WTC11 (cell line): ENCODE measurements around the gene SEMA4C. TPM values are rescaled to one million over a fixed set of nuclear protein-coding genes. Genes with fewer than 3 reads are reported as not detected.

Experiments used
- ATAC-seq: fragments of 200-7000 bp; cut with Tn5 transposase; 2 replicates; pipeline ENCODE4 v1.10.0; 2021; ENCODE audit warnings: mild to moderate bottlenecking, moderate library complexity
- CTCF ChIA-PET: fragments of 300-600 bp; sonication (Branson Sonifier 250); formaldehyde crosslinking; loops from one replicate; lab custom pipeline; 2021; ENCODE audit warnings: antibody characterized with exemption; lab: Charles Lee
- POLR2A ChIA-PET: fragments of 350-600 bp; sonication (Branson Sonifier 250); formaldehyde crosslinking; loops from one replicate; lab custom pipeline; 2021; ENCODE audit warnings: antibody characterized with exemption; lab: Charles Lee
- DNase-seq: peaks from one replicate; pipeline ENCODE4 v3.0.0; 2021; ENCODE audit warnings: low spot score
- H3K27ac Mint-ChIP-seq: 2 replicates; pipeline ENCODE4 v1.8.0; 2021; ENCODE audit warnings: mixed read lengths
- H3K27me3 Mint-ChIP-seq: 2 replicates; pipeline ENCODE4 v1.8.0; 2021; ENCODE audit warnings: low read depth, mild to moderate bottlenecking, moderate library complexity, mixed read lengths
- H3K36me3 Mint-ChIP-seq: 2 replicates; pipeline ENCODE4 v1.8.0; 2021; ENCODE audit warnings: mixed read lengths
- H3K4me1 Mint-ChIP-seq: 2 replicates; pipeline ENCODE4 v1.8.0; 2022; ENCODE audit warnings: mixed read lengths
- H3K4me3 Mint-ChIP-seq: 2 replicates; pipeline ENCODE4 v1.8.0; 2021; ENCODE audit warnings: mild to moderate bottlenecking, moderate library complexity, mixed read lengths
- H3K9me3 Mint-ChIP-seq: 2 replicates; pipeline ENCODE4 v1.8.0; 2021; ENCODE audit warnings: mixed read lengths
- NR1H2 ChIP-seq: sonication (generic); formaldehyde crosslinking; IDR thresholded peaks from 2 replicates; pipeline ENCODE4 v1.9.0; 2021; ENCODE audit warnings: mild to moderate bottlenecking, moderate library complexity, missing genetic modification reagents
- SMAD3 ChIP-seq: sonication (generic); formaldehyde crosslinking; IDR thresholded peaks from 2 replicates; pipeline ENCODE4 v1.8.0; 2022; ENCODE audit warnings: missing genetic modification reagents, mild to moderate bottlenecking, borderline replicate concordance
- SMAD4 ChIP-seq: sonication (generic); formaldehyde crosslinking; IDR thresholded peaks from 2 replicates; pipeline ENCODE4 v1.8.0; 2022; ENCODE audit warnings: mild to moderate bottlenecking, missing genetic modification reagents
- SP1 ChIP-seq: sonication (generic); formaldehyde crosslinking; conservative IDR thresholded peaks from 2 replicates; pipeline ENCODE4 v1.8.1; 2022; ENCODE audit warnings: missing genetic modification reagents
- total RNA-seq: library from RNA; stranded (reverse); gene quantifications from 3 replicates; pipeline ENCODE4 v1.2.3, GENCODE V29; 2021
- TF ChIP-seq, protein P1 (sequence below): sonication (generic); formaldehyde crosslinking; IDR thresholded peaks from 2 replicates; pipeline ENCODE4 v1.8.1; 2022; ENCODE audit warnings: low read depth, missing genetic modification reagents, borderline replicate concordance
- TF ChIP-seq, protein P2 (sequence below): fragments of 250-450 bp; sonication (Bioruptor Pico); IDR thresholded peaks from 2 replicates; pipeline ENCODE4 v1.8.0; 2021; ENCODE audit warnings: mild to moderate bottlenecking
- TF ChIP-seq, protein P3 (sequence below): sonication (generic); formaldehyde crosslinking; IDR thresholded peaks from 2 replicates; pipeline ENCODE4 v1.8.1; 2023; ENCODE audit warnings: mild to moderate bottlenecking, missing genetic modification reagents, borderline replicate concordance
- TF ChIP-seq, protein P4 (sequence below): fragments of 250-450 bp; sonication (Bioruptor Pico); IDR thresholded peaks from 2 replicates; pipeline ENCODE4 v1.9.0; 2021; ENCODE audit warnings: mild to moderate bottlenecking
- TF ChIP-seq, protein P5 (sequence below): sonication (generic); formaldehyde crosslinking; IDR thresholded peaks from 2 replicates; pipeline ENCODE4 v1.8.0; 2022; ENCODE audit warnings: missing genetic modification reagents
- TF ChIP-seq, protein P6 (sequence below): sonication (generic); formaldehyde crosslinking; IDR thresholded peaks from 2 replicates; pipeline ENCODE4 v1.8.1; 2023; ENCODE audit warnings: mild to moderate bottlenecking, missing genetic modification reagents
- TF ChIP-seq, protein P7 (sequence below): sonication (generic); formaldehyde crosslinking; IDR thresholded peaks from 2 replicates; pipeline ENCODE4 v1.8.1; 2022; ENCODE audit warnings: mild to moderate bottlenecking, missing genetic modification reagents, moderate library complexity, borderline replicate concordance

Gene SEMA4C
- total RNA-seq, 1 experiment from 2014 or later = 81.6 TPM

DNA sequence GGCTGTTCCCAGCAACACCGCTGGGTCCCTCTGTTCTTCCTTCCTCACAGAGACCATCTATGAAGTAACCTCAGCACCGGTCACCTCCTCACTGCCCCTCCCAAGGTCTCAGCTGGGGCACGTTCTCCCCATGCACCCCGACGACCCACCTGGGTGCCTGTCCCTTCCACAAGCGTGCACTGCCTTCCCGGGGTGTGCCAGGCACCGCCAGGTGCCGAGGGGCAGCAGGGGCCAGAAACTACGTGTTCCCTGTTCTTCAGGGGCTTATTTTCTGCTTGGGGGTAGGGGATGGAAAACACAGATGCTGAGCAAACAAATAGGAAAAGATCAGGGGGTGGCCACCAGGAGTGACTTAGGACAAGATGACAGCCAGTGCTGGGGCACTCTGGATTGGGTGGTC, 30.4 kb upstream of the SEMA4C start (continued):
- TF ChIP-seq, protein P1, sequence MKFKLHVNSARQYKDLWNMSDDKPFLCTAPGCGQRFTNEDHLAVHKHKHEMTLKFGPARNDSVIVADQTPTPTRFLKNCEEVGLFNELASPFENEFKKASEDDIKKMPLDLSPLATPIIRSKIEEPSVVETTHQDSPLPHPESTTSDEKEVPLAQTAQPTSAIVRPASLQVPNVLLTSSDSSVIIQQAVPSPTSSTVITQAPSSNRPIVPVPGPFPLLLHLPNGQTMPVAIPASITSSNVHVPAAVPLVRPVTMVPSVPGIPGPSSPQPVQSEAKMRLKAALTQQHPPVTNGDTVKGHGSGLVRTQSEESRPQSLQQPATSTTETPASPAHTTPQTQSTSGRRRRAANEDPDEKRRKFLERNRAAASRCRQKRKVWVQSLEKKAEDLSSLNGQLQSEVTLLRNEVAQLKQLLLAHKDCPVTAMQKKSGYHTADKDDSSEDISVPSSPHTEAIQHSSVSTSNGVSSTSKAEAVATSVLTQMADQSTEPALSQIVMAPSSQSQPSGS (CRISPR knock-in tag) = no peak
- TF ChIP-seq SMAD4 (CRISPR knock-in tag) = no peak
- TF ChIP-seq, protein P2, sequence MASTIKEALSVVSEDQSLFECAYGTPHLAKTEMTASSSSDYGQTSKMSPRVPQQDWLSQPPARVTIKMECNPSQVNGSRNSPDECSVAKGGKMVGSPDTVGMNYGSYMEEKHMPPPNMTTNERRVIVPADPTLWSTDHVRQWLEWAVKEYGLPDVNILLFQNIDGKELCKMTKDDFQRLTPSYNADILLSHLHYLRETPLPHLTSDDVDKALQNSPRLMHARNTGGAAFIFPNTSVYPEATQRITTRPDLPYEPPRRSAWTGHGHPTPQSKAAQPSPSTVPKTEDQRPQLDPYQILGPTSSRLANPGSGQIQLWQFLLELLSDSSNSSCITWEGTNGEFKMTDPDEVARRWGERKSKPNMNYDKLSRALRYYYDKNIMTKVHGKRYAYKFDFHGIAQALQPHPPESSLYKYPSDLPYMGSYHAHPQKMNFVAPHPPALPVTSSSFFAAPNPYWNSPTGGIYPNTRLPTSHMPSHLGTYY (CRISPR knock-in tag) = no peak
- TF ChIP-seq, all 79 proteins: peak for 0

DNA sequence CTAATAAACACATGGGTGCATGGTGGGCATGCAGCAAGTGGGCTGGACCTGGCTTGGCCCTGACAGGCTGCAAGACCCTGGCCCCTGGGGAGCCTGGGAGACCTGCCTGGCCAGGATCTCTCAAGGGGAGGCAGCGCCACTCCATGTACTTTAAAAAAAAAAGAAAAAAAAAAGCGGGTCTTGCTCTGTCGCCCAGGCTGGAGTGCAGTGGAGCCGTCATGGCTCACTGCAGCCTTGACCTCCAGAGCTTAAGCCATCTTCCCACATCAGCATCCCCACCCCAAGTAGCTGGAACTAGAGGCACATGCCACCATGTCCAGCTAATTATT, 29.5 kb upstream of the SEMA4C start:
- Mint-ChIP-seq H3K36me3 (no peaks in the 10 kb centered on the region), H3K4me3 (no peak overlapping the region), H3K27me3 (no peaks in the 10 kb centered on the region; the same call in 1 of the 2 replicates), H3K27ac (no peak overlapping the region), H3K4me1 (peaks cover 22% of the 10 kb centered on the region), H3K9me3 (no peaks in the 10 kb centered on the region)
- TF ChIP-seq, protein P3, sequence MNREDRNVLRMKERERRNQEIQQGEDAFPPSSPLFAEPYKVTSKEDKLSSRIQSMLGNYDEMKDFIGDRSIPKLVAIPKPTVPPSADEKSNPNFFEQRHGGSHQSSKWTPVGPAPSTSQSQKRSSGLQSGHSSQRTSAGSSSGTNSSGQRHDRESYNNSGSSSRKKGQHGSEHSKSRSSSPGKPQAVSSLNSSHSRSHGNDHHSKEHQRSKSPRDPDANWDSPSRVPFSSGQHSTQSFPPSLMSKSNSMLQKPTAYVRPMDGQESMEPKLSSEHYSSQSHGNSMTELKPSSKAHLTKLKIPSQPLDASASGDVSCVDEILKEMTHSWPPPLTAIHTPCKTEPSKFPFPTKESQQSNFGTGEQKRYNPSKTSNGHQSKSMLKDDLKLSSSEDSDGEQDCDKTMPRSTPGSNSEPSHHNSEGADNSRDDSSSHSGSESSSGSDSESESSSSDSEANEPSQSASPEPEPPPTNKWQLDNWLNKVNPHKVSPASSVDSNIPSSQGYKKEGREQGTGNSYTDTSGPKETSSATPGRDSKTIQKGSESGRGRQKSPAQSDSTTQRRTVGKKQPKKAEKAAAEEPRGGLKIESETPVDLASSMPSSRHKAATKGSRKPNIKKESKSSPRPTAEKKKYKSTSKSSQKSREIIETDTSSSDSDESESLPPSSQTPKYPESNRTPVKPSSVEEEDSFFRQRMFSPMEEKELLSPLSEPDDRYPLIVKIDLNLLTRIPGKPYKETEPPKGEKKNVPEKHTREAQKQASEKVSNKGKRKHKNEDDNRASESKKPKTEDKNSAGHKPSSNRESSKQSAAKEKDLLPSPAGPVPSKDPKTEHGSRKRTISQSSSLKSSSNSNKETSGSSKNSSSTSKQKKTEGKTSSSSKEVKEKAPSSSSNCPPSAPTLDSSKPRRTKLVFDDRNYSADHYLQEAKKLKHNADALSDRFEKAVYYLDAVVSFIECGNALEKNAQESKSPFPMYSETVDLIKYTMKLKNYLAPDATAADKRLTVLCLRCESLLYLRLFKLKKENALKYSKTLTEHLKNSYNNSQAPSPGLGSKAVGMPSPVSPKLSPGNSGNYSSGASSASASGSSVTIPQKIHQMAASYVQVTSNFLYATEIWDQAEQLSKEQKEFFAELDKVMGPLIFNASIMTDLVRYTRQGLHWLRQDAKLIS = no peak
- no peak for TF ChIP-seq SMAD3
- no peak for TF ChIP-seq SP1 (CRISPR knock-in tag)
- TF ChIP-seq, protein P4, sequence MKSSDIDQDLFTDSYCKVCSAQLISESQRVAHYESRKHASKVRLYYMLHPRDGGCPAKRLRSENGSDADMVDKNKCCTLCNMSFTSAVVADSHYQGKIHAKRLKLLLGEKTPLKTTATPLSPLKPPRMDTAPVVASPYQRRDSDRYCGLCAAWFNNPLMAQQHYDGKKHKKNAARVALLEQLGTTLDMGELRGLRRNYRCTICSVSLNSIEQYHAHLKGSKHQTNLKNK (CRISPR knock-in tag) = no peak
- TF ChIP-seq, protein P5, sequence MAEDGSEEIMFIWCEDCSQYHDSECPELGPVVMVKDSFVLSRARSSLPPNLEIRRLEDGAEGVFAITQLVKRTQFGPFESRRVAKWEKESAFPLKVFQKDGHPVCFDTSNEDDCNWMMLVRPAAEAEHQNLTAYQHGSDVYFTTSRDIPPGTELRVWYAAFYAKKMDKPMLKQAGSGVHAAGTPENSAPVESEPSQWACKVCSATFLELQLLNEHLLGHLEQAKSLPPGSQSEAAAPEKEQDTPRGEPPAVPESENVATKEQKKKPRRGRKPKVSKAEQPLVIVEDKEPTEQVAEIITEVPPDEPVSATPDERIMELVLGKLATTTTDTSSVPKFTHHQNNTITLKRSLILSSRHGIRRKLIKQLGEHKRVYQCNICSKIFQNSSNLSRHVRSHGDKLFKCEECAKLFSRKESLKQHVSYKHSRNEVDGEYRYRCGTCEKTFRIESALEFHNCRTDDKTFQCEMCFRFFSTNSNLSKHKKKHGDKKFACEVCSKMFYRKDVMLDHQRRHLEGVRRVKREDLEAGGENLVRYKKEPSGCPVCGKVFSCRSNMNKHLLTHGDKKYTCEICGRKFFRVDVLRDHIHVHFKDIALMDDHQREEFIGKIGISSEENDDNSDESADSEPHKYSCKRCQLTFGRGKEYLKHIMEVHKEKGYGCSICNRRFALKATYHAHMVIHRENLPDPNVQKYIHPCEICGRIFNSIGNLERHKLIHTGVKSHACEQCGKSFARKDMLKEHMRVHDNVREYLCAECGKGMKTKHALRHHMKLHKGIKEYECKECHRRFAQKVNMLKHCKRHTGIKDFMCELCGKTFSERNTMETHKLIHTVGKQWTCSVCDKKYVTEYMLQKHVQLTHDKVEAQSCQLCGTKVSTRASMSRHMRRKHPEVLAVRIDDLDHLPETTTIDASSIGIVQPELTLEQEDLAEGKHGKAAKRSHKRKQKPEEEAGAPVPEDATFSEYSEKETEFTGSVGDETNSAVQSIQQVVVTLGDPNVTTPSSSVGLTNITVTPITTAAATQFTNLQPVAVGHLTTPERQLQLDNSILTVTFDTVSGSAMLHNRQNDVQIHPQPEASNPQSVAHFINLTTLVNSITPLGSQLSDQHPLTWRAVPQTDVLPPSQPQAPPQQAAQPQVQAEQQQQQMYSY (CRISPR knock-in tag) = no peak
- DNase-seq (no peak), ATAC-seq (no peak)
- POLR2A ChIA-PET = no interaction called here
- CTCF ChIA-PET = interaction anchor here (1.2 to 2.1 kb wide), 4 partner anchors 30 to 52 kb away, joined by 3 to 8 read pairs (median 4); partner anchors contain the start of gene ANKRD39

DNA sequence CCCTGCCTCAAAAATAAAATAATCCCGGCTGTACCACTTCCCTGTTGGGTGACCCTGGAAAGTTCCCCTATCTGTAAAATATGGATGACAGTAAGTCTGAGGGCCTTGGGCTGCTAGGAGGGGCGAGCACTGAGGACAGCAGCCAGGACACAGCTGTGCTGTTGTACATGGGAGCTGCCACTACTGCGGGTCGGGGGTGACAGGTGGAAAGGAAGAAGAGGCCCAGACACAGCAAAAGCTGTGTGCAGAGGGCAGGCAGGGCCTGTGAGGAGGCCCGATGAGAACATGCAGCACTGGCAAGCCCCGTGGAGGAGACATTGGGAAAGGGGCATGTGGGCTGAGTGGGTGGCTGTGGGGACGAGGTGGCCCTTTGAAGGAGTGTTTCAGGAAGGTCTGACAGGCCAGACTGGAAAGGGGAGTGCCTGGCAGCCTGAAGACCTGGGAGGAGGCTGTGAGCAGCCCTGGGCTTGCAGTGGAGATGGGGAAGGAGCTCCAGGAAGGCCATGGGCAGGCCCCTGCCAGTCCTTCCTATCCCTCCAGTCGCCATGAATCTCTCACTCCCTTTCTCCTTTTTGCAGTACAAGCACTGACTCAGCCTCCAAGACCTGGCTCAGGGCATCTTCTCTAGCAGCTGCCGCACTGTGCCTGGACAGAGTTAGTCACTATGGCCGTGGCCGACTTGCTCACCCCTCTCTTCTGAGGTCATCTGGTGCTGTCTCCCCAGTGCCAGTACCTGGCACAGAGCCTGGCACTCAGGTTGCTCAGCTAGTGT, 28.9 kb upstream of the SEMA4C start:
- POLR2A ChIA-PET = no interaction called here
- CTCF ChIA-PET = interaction anchor here (1.0 to 2.1 kb wide), 5 partner anchors 14 to 53 kb away, joined by 3 to 8 read pairs (median 4); partner anchors contain the start of gene ANKRD39
- no peak overlapping the region for H3K27ac Mint-ChIP-seq
- no peaks in the 10 kb centered on the region for H3K36me3 Mint-ChIP-seq
- H3K9me3 Mint-ChIP-seq = no peaks in the 10 kb centered on the region
- DNase-seq = no peak
- no peak for ATAC-seq
- H3K4me1 Mint-ChIP-seq = peaks cover 20% of the 10 kb centered on the region
- no peaks in the 10 kb centered on the region; the same call in 1 of the 2 replicates for H3K27me3 Mint-ChIP-seq
- no peak overlapping the region for H3K4me3 Mint-ChIP-seq
- TF ChIP-seq NR1H2 (CRISPR knock-in tag) = no peak
- TF ChIP-seq, protein P6, sequence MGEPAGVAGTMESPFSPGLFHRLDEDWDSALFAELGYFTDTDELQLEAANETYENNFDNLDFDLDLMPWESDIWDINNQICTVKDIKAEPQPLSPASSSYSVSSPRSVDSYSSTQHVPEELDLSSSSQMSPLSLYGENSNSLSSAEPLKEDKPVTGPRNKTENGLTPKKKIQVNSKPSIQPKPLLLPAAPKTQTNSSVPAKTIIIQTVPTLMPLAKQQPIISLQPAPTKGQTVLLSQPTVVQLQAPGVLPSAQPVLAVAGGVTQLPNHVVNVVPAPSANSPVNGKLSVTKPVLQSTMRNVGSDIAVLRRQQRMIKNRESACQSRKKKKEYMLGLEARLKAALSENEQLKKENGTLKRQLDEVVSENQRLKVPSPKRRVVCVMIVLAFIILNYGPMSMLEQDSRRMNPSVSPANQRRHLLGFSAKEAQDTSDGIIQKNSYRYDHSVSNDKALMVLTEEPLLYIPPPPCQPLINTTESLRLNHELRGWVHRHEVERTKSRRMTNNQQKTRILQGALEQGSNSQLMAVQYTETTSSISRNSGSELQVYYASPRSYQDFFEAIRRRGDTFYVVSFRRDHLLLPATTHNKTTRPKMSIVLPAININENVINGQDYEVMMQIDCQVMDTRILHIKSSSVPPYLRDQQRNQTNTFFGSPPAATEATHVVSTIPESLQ (CRISPR knock-in tag) = no peak
- TF ChIP-seq SP1 (CRISPR knock-in tag) = no peak
- TF ChIP-seq, protein P5 (CRISPR knock-in tag) = no peak
- TF ChIP-seq, protein P7, sequence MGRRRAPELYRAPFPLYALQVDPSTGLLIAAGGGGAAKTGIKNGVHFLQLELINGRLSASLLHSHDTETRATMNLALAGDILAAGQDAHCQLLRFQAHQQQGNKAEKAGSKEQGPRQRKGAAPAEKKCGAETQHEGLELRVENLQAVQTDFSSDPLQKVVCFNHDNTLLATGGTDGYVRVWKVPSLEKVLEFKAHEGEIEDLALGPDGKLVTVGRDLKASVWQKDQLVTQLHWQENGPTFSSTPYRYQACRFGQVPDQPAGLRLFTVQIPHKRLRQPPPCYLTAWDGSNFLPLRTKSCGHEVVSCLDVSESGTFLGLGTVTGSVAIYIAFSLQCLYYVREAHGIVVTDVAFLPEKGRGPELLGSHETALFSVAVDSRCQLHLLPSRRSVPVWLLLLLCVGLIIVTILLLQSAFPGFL (CRISPR knock-in tag) = no peak
